ENCODE results near the gene CLIC3.

- no peak for TF ChIP-seq CTCF (IDR thresholded peaks at IDR 0.05)
- TF ChIP-seq POLR2A (IDR thresholded peaks at IDR 0.05): no peak
Measured at GRCh38 chr9:137009217-137009616, 12.8 kb upstream of the CLIC3 start.

All from Peyer's patch (tissue), 4 donors.